GM12872 (cell line): ENCODE measurements around the gene AXIN1.

Experiments used
- TF ChIP-seq, protein P1 (sequence below): IDR thresholded peaks from 3 replicates; pipeline ENCODE4 v1.5.1; 2011; ENCODE audit warnings: low read depth, mild to moderate bottlenecking, low read length, moderate library complexity; ENCODE audit not compliant: insufficient read depth

AXIN1 gene

DNA sequence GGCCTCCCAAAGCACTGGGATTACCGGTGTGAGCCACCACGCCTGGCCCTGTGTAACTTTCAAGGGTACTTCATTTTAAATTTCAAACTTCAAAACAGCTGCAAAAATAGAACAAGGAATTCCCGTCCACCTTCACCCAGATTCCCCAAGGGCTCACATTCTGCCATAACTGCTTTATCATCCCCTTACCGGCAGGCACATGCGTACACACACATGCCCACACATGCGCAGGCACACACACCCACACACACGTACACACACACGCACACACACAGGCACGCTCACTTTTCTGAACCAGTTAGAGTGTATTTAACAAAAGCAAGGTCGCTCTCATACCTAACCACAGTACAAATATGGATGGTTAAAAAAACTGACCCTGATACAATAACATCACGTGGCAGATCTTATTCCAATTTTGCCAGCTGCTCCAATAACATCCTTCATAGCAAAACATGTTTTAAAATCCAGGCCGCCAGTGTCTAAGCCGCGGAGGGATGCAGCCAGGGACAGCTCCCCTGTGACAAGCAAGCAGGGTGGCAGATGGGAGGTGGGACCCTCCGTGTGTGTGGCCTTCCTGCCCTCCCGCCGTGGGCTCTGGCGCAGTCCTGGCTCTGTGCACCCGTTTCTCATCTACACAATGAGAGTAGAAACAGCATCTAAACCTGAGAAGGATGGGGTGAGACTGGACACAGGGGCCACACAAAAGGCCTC is 46.5 kb downstream of the AXIN1 start:
- TF ChIP-seq, protein P1, sequence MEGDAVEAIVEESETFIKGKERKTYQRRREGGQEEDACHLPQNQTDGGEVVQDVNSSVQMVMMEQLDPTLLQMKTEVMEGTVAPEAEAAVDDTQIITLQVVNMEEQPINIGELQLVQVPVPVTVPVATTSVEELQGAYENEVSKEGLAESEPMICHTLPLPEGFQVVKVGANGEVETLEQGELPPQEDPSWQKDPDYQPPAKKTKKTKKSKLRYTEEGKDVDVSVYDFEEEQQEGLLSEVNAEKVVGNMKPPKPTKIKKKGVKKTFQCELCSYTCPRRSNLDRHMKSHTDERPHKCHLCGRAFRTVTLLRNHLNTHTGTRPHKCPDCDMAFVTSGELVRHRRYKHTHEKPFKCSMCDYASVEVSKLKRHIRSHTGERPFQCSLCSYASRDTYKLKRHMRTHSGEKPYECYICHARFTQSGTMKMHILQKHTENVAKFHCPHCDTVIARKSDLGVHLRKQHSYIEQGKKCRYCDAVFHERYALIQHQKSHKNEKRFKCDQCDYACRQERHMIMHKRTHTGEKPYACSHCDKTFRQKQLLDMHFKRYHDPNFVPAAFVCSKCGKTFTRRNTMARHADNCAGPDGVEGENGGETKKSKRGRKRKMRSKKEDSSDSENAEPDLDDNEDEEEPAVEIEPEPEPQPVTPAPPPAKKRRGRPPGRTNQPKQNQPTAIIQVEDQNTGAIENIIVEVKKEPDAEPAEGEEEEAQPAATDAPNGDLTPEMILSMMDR = no peak

DNA sequence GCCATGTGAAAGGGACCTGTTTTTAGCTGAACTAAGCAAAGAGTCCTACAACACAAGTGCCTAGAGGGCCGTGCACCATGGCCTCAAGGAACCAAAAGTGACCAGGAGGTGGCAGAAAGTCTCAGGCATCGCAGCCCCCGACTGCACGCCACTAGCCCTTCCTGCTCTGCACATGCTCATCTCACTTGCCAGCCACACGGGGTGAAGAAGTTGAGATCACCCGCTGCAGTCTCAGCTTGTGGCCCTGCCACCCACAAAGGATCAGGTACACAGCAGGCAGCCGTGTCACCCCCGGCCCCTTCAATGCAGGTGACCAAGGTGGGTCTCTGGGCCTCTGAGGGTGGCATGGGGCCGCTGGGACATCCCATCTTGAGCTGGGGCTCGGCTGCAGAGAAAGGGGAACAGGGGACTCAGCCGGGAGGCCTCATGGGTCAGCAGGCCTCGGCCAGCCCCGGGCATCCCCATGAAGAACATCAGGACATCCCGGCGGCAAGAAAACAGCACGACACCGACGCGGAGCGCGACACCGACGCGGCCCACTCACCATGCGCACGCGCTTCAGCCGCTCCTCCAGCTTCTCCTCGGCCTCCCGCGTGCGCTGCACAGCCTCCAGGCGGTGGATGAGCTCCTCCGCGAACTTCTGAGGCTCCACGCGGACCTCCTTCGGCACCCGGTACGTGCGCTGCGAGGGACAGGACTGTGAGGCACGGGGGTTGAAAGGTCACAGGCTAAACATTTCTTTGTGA is 48.6 kb downstream of the AXIN1 start:
- TF ChIP-seq, protein P1 = no peak

DNA sequence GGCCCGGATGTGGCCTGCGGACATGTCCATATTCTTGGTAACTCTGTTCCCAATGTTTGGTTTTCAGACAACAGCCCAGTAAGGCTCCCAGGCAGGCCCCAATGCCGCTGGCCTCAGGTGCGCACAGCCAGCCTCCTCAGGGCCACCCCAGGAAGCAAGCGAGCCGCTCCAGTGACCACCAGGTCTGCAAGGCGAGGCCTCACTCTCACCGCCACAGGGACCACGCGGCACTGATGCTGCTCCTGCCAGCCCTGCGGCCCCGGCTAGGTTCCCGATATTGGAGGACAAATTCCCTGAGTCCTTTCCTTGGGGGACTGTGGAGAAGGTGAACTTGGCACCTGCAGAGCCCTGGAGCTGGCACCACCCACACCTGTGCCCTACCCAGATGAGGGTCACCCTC is 50.6 kb downstream of the AXIN1 start:
- TF ChIP-seq, protein P1 = no peak

DNA sequence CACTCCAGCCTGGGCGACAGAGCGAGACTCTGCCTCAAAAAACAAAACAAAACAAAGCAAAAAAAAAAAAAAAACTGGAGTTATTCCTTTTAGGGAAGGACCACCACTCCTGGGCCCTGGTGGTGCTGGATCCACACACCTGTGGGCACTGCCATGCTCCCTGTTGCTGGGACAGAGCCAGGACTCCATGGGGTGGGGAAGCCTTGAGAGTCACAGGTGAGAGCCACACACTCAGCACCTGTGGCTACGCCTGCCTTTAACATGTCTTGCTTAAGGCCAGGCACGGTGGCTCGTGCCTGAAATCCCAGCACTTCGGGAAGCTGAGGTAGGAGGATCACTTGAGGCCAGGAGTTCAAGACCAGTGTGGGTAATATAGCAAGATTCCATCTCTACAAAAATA is 51.3 kb downstream of the AXIN1 start:
- TF ChIP-seq, protein P1 = no peak

DNA sequence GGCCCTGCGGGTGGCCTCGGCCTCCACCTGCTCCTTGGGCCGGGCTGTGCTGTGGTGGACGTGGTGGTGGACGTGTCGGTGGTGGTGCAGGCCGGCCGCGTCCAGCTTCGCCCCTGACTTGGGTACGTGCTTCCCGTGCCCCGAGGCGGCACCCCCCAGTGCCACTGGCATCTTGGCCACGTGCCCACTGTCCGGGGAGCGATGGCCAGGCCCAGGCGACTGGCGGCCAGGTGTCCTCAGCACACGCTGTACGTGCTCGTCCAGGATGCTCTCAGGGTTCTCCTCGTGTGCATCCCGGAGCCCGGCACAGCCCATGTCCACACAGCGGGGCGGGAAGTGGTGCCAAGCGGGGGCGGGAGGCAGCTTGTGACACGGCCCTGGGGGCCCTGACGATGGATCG is 54.7 kb downstream of the AXIN1 start:
- TF ChIP-seq, protein P1 = no peak

DNA sequence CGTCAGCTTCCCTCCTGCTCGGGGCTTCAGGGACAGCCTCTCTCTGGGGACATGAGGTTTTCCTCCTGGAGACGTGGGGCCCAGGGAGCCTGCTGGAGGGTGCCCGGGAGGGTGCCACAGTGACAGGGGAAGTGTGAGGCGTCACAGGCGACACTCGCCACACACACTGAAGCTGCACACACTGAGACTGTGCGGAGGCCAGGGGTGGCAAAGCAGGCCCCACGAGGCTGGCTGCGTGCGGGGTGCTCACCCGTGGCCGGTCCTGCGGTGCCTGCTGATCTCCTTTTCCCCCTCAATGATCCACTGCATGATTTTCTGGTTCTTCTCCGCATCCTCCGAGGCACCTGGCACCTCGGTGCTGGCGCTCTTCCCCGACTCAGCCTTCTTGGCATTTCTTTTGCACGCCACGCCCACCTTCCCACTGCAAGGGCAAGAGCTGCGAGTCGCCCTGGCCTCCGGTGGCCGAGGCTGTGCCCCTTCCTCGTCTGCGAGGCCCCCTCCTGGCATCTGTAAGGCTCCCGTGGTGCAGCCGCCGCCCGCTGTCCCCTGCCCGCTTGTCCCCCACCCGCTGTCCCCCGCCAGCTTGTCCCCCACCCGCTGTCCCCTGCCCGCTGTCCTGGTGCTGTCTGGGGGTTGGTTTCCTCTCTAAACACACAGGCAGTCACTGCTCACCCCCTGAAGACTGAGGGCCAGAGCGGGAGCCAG is 55.6 kb downstream of the AXIN1 start:
- TF ChIP-seq, protein P1 = no peak

DNA sequence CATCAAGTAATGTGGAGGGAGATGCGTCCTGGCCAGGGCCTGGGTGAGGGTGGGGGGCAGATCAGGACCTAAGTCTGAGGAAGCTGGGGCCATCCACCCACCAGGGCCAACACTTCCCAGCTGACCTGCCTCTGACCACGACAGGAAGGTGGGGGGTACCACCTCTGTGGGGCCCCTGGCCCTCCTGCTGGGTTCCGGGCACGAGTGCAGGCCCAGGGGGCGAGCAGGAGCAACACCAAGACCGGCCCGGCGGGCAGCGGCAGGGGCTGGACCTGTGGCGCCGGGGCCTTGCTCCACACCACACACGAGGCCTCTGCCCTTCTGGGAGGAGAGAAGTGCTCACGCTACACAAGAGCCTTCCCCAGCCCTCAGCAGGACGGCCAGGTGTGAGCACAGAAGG is 56.2 kb downstream of the AXIN1 start:
- TF ChIP-seq, protein P1 = no peak
